CD4-positive, alpha-beta memory T cell (primary cell): ENCODE measurements around the gene STPG1. TPM values are rescaled to one million over a fixed set of nuclear protein-coding genes. Genes with fewer than 3 reads are reported as not detected.
A peak's percentile ranks its signal among the peaks of the same experiment; 100 is the strongest.

Source experiments
- CTCF ChIA-PET: fragments of 350-600 bp; sonication (Branson Sonifier 250); formaldehyde crosslinking; loops from one replicate; lab custom pipeline; 2021; ENCODE audit warnings: inconsistent platforms; ENCODE audit not compliant: partially characterized antibody; lab: Charles Lee
- POLR2A ChIA-PET: fragments of 350-600 bp; sonication (Branson Sonifier 250); formaldehyde crosslinking; loops from one replicate; lab custom pipeline; 2021; ENCODE audit not compliant: partially characterized antibody; lab: Charles Lee
- DNase-seq, 5 donors: peaks; one replicate each; pipeline versions ENCODE4 v3.0.0 to v3.0.0-alpha.2; 2020 to 2022; ENCODE audit warnings: mixed read lengths in 1 of 5
- H3K27ac ChIP-seq: one replicate; pipeline ENCODE4 v1.7.0; 2013; ENCODE audit warnings: low read depth, low read length
- H3K27me3 ChIP-seq: 2 replicates; pipeline ENCODE4 v1.7.0; 2013; ENCODE audit warnings: mild to moderate bottlenecking, low read length, moderate library complexity; ENCODE audit not compliant: insufficient read depth
- H3K36me3 ChIP-seq: 2 replicates; pipeline ENCODE4 v1.7.0; 2013; ENCODE audit warnings: mild to moderate bottlenecking, low read length, moderate library complexity; ENCODE audit not compliant: insufficient read depth
- H3K4me1 ChIP-seq: 2 replicates; pipeline ENCODE4 v1.7.0; 2013; ENCODE audit warnings: mild to moderate bottlenecking, low read length, moderate library complexity; ENCODE audit not compliant: insufficient read depth
- H3K4me3 ChIP-seq, 2 donors: one replicate each; pipeline ENCODE4 v1.7.0; 2013; ENCODE audit warnings: low read length in 2 of 2, mild to moderate bottlenecking in 1 of 2
- H3K9me3 ChIP-seq, 2 donors: one replicate each; pipeline ENCODE4 v1.7.0; 2013; ENCODE audit warnings: low read length in 2 of 2, control low read depth in 1 of 2; ENCODE audit not compliant: control insufficient read depth in 1 of 2
- H3K27ac Mint-ChIP-seq, 7 donors: one replicate each; pipeline ENCODE4 v1.8.0; 2020 to 2021; ENCODE audit warnings: mixed read lengths in 7 of 7, mild to moderate bottlenecking in 6 of 7, inconsistent platforms in 3 of 7, moderate library complexity in 3 of 7
- H3K27me3 Mint-ChIP-seq, 2 donors: one replicate each; pipeline ENCODE4 v1.8.0; 2020 to 2021; ENCODE audit warnings: mixed read lengths in 2 of 2
- H3K36me3 Mint-ChIP-seq, 2 donors: one replicate each; pipeline ENCODE4 v1.8.0; 2020 to 2021; ENCODE audit warnings: mixed read lengths in 2 of 2, inconsistent platforms in 1 of 2, mild to moderate bottlenecking in 1 of 2
- H3K4me1 Mint-ChIP-seq, 4 donors: one replicate each; pipeline ENCODE4 v1.8.0; 2020 to 2021; ENCODE audit warnings: mixed read lengths in 4 of 4, mild to moderate bottlenecking in 1 of 4
- H3K4me3 Mint-ChIP-seq, 8 donors: one replicate each; pipeline ENCODE4 v1.8.0; 2020 to 2021; ENCODE audit warnings: mixed read lengths in 8 of 8, mild to moderate bottlenecking in 7 of 8, moderate library complexity in 6 of 8, inconsistent platforms in 3 of 8
- H3K9me3 Mint-ChIP-seq, 8 donors: one replicate each; pipeline ENCODE4 v1.8.0; 2020 to 2021; ENCODE audit warnings: mixed read lengths in 8 of 8, mild to moderate bottlenecking in 5 of 8, inconsistent platforms in 3 of 8, moderate library complexity in 1 of 8
- intact Hi-C: fragments of 100-400 bp; cut with micrococcal nuclease; formaldehyde crosslinking; loops from one replicate; pipeline ENCODE4 v1.15.1; 2023
- polyA plus RNA-seq, 2 donors: library from polyadenylated mRNA; unstranded; fragments of 300-500 nt; fragmentation: Illumina TruSeq; gene quantifications; one replicate each; pipeline ENCODE4 v1.2.3, GENCODE V29; 2021
- total RNA-seq, 2 experiments: library from RNA; stranded (reverse); gene quantifications; one replicate each; pipeline ENCODE4 v1.2.3, GENCODE V29; 2021

The STPG1 gene
- total and polyA plus RNA-seq, 4 experiments from 2014 or later: 3.1 to 4.9 (median 3.8) TPM

DNA sequence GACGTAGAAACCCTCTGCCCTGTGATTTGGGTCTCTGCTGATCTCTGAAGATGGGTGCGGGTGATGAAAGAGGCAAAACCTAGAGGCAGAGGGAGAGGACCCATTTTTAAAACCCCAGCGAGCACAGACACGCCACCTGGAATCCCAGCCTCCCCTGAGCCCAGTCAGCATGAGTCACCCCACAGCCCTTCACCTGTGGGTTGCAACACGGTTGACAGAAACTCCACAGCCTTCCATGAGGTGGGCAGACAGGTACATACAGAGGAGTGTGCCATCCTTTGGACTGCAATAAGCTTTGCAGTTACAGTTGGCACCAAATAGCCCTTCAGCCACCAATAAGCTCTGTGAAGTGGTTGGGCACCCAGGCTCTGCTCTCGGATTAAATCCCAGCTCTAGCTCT is 96.5 kb downstream of the STPG1 start:
- ChIA-PET POLR2A (no interaction called here), CTCF (no interaction called here)
- Mint-ChIP-seq H3K4me1 (peaks cover 27 to 46% (median 34%) of the 10 kb centered on the region in 4 donors), H3K9me3 (no peaks in the 10 kb centered on the region), H3K4me3 (no peak overlapping the region), H3K27me3 (peaks cover 19 to 30% of the 10 kb centered on the region in 2 donors), H3K27ac (no peak overlapping the region), H3K36me3 (no peaks in the 10 kb centered on the region)
- peaks cover 32% of the 10 kb centered on the region for H3K4me1 ChIP-seq
- no peaks in the 10 kb centered on the region for H3K9me3 ChIP-seq
- H3K4me3 ChIP-seq: no peak overlapping the region
- H3K27ac ChIP-seq: no peak overlapping the region
- DNase-seq: no peak
- intact Hi-C loops: no loop called here
- H3K36me3 ChIP-seq: no peaks in the 10 kb centered on the region
- peaks cover 4% of the 10 kb centered on the region for H3K27me3 ChIP-seq

DNA sequence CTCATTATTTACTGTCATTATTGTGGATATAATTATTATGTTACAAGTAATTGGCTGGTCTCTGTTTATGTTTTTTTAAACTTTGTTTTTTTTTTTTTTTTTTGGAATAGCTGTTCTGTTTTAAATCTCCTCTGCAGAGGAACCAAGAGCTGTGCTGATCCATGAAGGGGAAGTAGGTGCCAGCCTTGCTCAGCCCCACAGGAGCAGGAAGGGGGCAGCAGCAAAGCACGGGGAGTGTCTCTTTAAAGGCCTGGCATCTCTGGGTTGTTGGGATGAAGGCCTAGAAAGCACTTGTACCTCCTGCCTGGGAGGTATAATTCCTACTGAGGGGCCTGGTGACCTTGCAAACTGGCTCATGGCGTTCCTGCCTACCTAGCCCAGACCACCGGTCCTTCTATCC is 96.9 kb downstream of the STPG1 start:
- ChIA-PET CTCF (no interaction called here), POLR2A (no interaction called here)
- peaks cover 27 to 44% (median 34%) of the 10 kb centered on the region in 4 donors for H3K4me1 Mint-ChIP-seq
- no peak overlapping the region for H3K27ac Mint-ChIP-seq
- intact Hi-C loops: no loop called here
- Histone ChIP-seq H3K4me1 (peaks cover 32% of the 10 kb centered on the region), H3K27ac (no peak overlapping the region), H3K36me3 (no peaks in the 10 kb centered on the region), H3K9me3 (no peaks in the 10 kb centered on the region), H3K27me3 (peaks cover 4% of the 10 kb centered on the region), H3K4me3 (no peak overlapping the region)
- no peaks in the 10 kb centered on the region for H3K9me3 Mint-ChIP-seq
- peaks cover 19 to 30% of the 10 kb centered on the region in 2 donors for H3K27me3 Mint-ChIP-seq
- no peaks in the 10 kb centered on the region for H3K36me3 Mint-ChIP-seq
- no peak for DNase-seq
- no peak overlapping the region for H3K4me3 Mint-ChIP-seq

- intact Hi-C loops: no loop called here
- no peak overlapping the region for H3K27ac ChIP-seq
- ChIA-PET POLR2A (no interaction called here), CTCF (no interaction called here)
- H3K36me3 ChIP-seq: no peaks in the 10 kb centered on the region
- Mint-ChIP-seq H3K9me3 (no peaks in the 10 kb centered on the region), H3K36me3 (no peaks in the 10 kb centered on the region), H3K4me3 (no peak overlapping the region), H3K4me1 (peaks cover 18 to 32% (median 22%) of the 10 kb centered on the region in 4 donors), H3K27me3 (peaks cover 13 to 26% of the 10 kb centered on the region in 2 donors), H3K27ac (no peak overlapping the region)
- no peak overlapping the region for H3K4me3 ChIP-seq
- DNase-seq: no peak
- no peaks in the 10 kb centered on the region for H3K9me3 ChIP-seq
- H3K27me3 ChIP-seq: peaks cover 4% of the 10 kb centered on the region
- peaks cover 20% of the 10 kb centered on the region for H3K4me1 ChIP-seq
Measured at GRCh38 chr1:24315391-24315790, 98.2 kb downstream of the STPG1 start.

DNA sequence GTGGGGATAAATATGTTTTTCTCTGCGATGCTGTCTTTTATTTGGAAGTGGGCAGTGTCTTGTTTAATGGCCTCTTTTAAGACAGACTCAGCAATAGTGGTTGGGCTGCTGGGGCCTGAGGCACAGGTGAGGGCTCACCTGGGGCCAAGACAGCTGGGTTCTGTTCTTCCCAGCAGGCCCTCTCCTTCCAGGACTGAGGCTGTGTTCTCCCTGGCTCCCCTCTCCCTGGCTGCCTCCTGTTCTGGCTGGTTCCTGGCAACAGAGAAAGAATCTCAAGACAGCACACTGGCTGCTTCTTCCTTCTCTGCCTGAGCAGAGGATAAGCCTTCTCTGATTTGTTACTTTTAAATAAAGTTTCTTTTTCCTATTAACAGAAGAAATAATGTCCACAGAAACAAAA is 101.8 kb downstream of the STPG1 start:
- CTCF ChIA-PET: no interaction called here
- Mint-ChIP-seq H3K4me3 (peak overlapping the region in 1 of 8 donors; percentile 8), H3K36me3 (no peaks in the 10 kb centered on the region), H3K9me3 (no peaks in the 10 kb centered on the region), H3K27ac (no peak overlapping the region), H3K4me1 (no peaks in the 10 kb centered on the region), H3K27me3 (peaks cover 0 to 1% of the 10 kb centered on the region in 2 donors)
- Histone ChIP-seq H3K4me1 (no peaks in the 10 kb centered on the region), H3K4me3 (no peak overlapping the region), H3K36me3 (no peaks in the 10 kb centered on the region), H3K27me3 (no peaks in the 10 kb centered on the region), H3K27ac (no peak overlapping the region), H3K9me3 (no peaks in the 10 kb centered on the region)
- intact Hi-C loops: no loop called here
- POLR2A ChIA-PET: no interaction called here
- DNase-seq: no peak

DNA sequence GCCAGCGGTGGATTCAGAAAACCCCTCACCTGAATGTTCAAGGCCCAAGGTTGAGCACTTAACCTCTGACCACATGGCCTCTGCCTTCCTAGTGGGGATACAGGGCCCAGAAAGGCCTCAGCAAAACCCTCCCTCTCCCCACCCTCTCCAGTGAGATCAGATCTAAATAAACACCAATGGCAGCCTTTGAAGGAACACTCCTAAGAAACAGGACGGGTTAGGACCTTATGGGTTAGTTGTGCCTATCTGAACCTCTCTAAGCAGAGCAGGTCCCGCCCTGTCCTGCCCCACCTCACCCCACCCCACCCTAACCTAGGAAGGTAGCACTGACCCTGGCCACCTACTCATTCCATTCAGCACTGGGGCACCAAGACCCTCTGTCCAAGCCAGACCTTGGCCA is 102.3 kb downstream of the STPG1 start:
- H3K27me3 Mint-ChIP-seq: peaks cover 0 to 2% of the 10 kb centered on the region in 2 donors
- no peaks in the 10 kb centered on the region for H3K36me3 ChIP-seq
- ChIA-PET POLR2A (no interaction called here), CTCF (no interaction called here)
- H3K9me3 Mint-ChIP-seq: no peaks in the 10 kb centered on the region
- H3K27ac ChIP-seq: no peak overlapping the region
- no peak overlapping the region for H3K4me3 Mint-ChIP-seq
- no peaks in the 10 kb centered on the region for H3K4me1 ChIP-seq
- no peaks in the 10 kb centered on the region for H3K9me3 ChIP-seq
- H3K27ac Mint-ChIP-seq: no peak overlapping the region
- no peaks in the 10 kb centered on the region for H3K36me3 Mint-ChIP-seq
- no peaks in the 10 kb centered on the region for H3K4me1 Mint-ChIP-seq
- no peak overlapping the region for H3K4me3 ChIP-seq
- no peak for DNase-seq
- no peaks in the 10 kb centered on the region for H3K27me3 ChIP-seq
- intact Hi-C loops: no loop called here

- Histone ChIP-seq H3K4me1 (no peaks in the 10 kb centered on the region), H3K27ac (no peak overlapping the region), H3K27me3 (no peaks in the 10 kb centered on the region), H3K36me3 (no peaks in the 10 kb centered on the region), H3K9me3 (no peaks in the 10 kb centered on the region), H3K4me3 (no peak overlapping the region)
- peaks cover 0 to 5% of the 10 kb centered on the region in 2 donors for H3K27me3 Mint-ChIP-seq
- ChIA-PET CTCF (no interaction called here), POLR2A (no interaction called here)
- H3K27ac Mint-ChIP-seq: no peak overlapping the region
- H3K9me3 Mint-ChIP-seq: no peaks in the 10 kb centered on the region
- H3K4me3 Mint-ChIP-seq: no peak overlapping the region
- no peaks in the 10 kb centered on the region for H3K36me3 Mint-ChIP-seq
- no peak for DNase-seq
- intact Hi-C loops: no loop called here
- no peaks in the 10 kb centered on the region for H3K4me1 Mint-ChIP-seq
Measured at GRCh38 chr1:24309762-24310485, 103.7 kb downstream of the STPG1 start.

- H3K27me3 Mint-ChIP-seq: peaks cover 1 to 5% of the 10 kb centered on the region in 2 donors
- H3K4me3 Mint-ChIP-seq: no peak overlapping the region
- DNase-seq: no peak
- POLR2A ChIA-PET: no interaction called here
- no peaks in the 10 kb centered on the region for H3K36me3 Mint-ChIP-seq
- Histone ChIP-seq H3K4me3 (no peak overlapping the region), H3K9me3 (no peaks in the 10 kb centered on the region), H3K27ac (no peak overlapping the region), H3K36me3 (no peaks in the 10 kb centered on the region), H3K4me1 (no peaks in the 10 kb centered on the region), H3K27me3 (no peaks in the 10 kb centered on the region)
- H3K27ac Mint-ChIP-seq: no peak overlapping the region
- CTCF ChIA-PET: no interaction called here
- H3K4me1 Mint-ChIP-seq: no peaks in the 10 kb centered on the region
- H3K9me3 Mint-ChIP-seq: no peaks in the 10 kb centered on the region
- intact Hi-C loops: no loop called here
Measured at GRCh38 chr1:24308365-24309015, 105.1 kb downstream of the STPG1 start.
